ENCODE measurements around the gene TMEM14C.

GRCh38 chr6:10692965-10693538 lies 29.8 kb upstream of the TMEM14C start:
- TF ChIP-seq POLR2A (IDR thresholded peaks at IDR 0.05) (no peak), CTCF (IDR thresholded peaks at IDR 0.05) (no peak)

Measured in right lobe of liver (tissue), 4 donors.